A673 (cell line): ENCODE data around the gene PHF2.

Source experiments
- EZH2 ChIP-seq: fragments of 200-600 bp; sonication (generic); IDR thresholded peaks from 2 replicates; pipeline ENCODE4 v1.6.1; 2017; ENCODE audit warnings: borderline replicate concordance, low read depth, mild to moderate bottlenecking, mixed read lengths, antibody characterized with exemption, low read length; ENCODE audit not compliant: poor library complexity, severe bottlenecking
- TF ChIP-seq, protein P1 (sequence below): fragments of 300-800, 200-600 bp; sonication (generic); conservative IDR thresholded peaks from 2 replicates; pipeline ENCODE4 v1.5.1; 2017; ENCODE audit warnings: low read depth, mild to moderate bottlenecking, antibody characterized with exemption, low read length, moderate library complexity, mixed read lengths

DNA sequence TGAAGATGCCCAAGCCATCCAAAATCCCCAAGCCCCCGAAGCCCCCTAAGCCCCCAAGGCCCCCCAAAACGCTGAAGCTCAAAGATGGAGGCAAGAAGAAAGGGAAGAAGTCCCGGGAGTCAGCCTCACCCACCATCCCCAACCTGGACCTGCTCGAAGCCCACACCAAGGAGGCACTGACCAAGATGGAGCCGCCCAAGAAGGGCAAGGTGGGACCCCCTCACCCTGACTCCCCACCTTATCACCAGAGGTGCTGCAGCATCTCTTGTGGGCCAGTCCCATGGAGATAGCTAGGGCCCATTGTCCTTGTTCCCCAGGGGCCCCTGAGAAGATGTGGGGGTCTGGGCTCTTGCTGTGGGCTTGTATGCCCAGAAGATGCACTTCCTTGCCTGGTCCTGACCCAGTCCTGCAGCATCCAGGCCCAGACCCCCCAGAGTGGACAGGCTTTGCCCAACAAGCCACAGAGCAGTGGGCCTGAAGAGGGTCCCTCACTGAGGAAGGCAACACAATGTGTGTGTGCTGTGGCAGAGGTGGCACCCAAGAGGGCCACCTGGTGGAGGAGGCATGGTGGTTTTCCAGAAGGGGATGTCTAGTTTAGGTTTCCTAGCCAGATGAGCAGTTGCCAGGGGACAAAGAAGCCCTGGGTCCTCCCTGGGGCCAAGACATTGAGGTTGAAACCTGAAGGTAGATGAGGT, 84.1 kb downstream of the PHF2 start:
- TF ChIP-seq, protein P1, sequence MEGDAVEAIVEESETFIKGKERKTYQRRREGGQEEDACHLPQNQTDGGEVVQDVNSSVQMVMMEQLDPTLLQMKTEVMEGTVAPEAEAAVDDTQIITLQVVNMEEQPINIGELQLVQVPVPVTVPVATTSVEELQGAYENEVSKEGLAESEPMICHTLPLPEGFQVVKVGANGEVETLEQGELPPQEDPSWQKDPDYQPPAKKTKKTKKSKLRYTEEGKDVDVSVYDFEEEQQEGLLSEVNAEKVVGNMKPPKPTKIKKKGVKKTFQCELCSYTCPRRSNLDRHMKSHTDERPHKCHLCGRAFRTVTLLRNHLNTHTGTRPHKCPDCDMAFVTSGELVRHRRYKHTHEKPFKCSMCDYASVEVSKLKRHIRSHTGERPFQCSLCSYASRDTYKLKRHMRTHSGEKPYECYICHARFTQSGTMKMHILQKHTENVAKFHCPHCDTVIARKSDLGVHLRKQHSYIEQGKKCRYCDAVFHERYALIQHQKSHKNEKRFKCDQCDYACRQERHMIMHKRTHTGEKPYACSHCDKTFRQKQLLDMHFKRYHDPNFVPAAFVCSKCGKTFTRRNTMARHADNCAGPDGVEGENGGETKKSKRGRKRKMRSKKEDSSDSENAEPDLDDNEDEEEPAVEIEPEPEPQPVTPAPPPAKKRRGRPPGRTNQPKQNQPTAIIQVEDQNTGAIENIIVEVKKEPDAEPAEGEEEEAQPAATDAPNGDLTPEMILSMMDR = no peak
- no peak for TF ChIP-seq EZH2
